ENCODE data around the gene AP2S1.

The AP2S1 gene

GRCh38 chr19:46881092-46881491 is 30.4 kb upstream of the AP2S1 start:
- H3K36me3 ChIP-seq (ENCODE audit: control insufficient read depth, insufficient read depth, low read length), result no peaks in the 10 kb centered on the region
- no peak overlapping the region for H3K4me3 ChIP-seq (replicated peaks; ENCODE audit: low read depth, low read length)
- H3K27me3 ChIP-seq (replicated peaks; ENCODE audit: control insufficient read depth, insufficient read depth, low read length), result no peaks in the 10 kb centered on the region
- no peak for DNase-seq (ENCODE audit: extremely low read depth, insufficient read length)
- no peak for TF ChIP-seq CTCF (IDR thresholded peaks at IDR 0.05; ENCODE audit: insufficient read depth, low read length, poor library complexity, severe bottlenecking)

- H3K36me3 ChIP-seq (ENCODE audit: control insufficient read depth, insufficient read depth, low read length), result peaks cover 2% of the 10 kb centered on the region
- TF ChIP-seq CTCF (IDR thresholded peaks at IDR 0.05; ENCODE audit: insufficient read depth, low read length, poor library complexity, severe bottlenecking), result no peak
- DNase-seq (ENCODE audit: extremely low read depth, insufficient read length), result no peak
Measured at GRCh38 chr19:46880431-46880830, 29.8 kb upstream of the AP2S1 start.

GRCh38 chr19:46878613-46879375 is 28.1 kb upstream of the AP2S1 start:
- TF ChIP-seq CTCF (IDR thresholded peaks at IDR 0.05; ENCODE audit: insufficient read depth, low read length, poor library complexity, severe bottlenecking), result no peak

More at GRCh38 chr19:46880431-46880830, 29.8 kb upstream of the AP2S1 start:
- H3K4me3 ChIP-seq (replicated peaks; ENCODE audit: low read depth, low read length), result no peak overlapping the region
- no peaks in the 10 kb centered on the region for H3K27me3 ChIP-seq (replicated peaks; ENCODE audit: control insufficient read depth, insufficient read depth, low read length)

GRCh38 chr19:46875657-46876056 is 25.0 kb upstream of the AP2S1 start:
- no peak for TF ChIP-seq CTCF (IDR thresholded peaks at IDR 0.05; ENCODE audit: insufficient read depth, low read length, poor library complexity, severe bottlenecking)
- peaks cover 2% of the 10 kb centered on the region for H3K36me3 ChIP-seq (ENCODE audit: control insufficient read depth, insufficient read depth, low read length)
- no peaks in the 10 kb centered on the region for H3K27me3 ChIP-seq (replicated peaks; ENCODE audit: control insufficient read depth, insufficient read depth, low read length)
- no peak for DNase-seq (ENCODE audit: extremely low read depth, insufficient read length)
- no peak overlapping the region for H3K4me3 ChIP-seq (replicated peaks; ENCODE audit: low read depth, low read length)

More at GRCh38 chr19:46878613-46879375, 28.1 kb upstream of the AP2S1 start:
- H3K36me3 ChIP-seq (ENCODE audit: control insufficient read depth, insufficient read depth, low read length), result peaks cover 2% of the 10 kb centered on the region
- H3K4me3 ChIP-seq (replicated peaks; ENCODE audit: low read depth, low read length), result no peak overlapping the region
- no peak for DNase-seq (ENCODE audit: extremely low read depth, insufficient read length)
- no peaks in the 10 kb centered on the region for H3K27me3 ChIP-seq (replicated peaks; ENCODE audit: control insufficient read depth, insufficient read depth, low read length)

- H3K4me3 ChIP-seq (replicated peaks; ENCODE audit: low read depth, low read length), result no peak overlapping the region
- H3K36me3 ChIP-seq (ENCODE audit: control insufficient read depth, insufficient read depth, low read length), result peaks cover 2% of the 10 kb centered on the region
- H3K27me3 ChIP-seq (replicated peaks; ENCODE audit: control insufficient read depth, insufficient read depth, low read length), result no peaks in the 10 kb centered on the region
- no peak for TF ChIP-seq CTCF (IDR thresholded peaks at IDR 0.05; ENCODE audit: insufficient read depth, low read length, poor library complexity, severe bottlenecking)
- DNase-seq (ENCODE audit: extremely low read depth, insufficient read length), result no peak
Measured at GRCh38 chr19:46875234-46875633, 24.6 kb upstream of the AP2S1 start.
